AG04450 (cell line): Measurements from ENCODE around the gene SIDT1. TPM values are rescaled to one million over a fixed set of nuclear protein-coding genes. Genes with fewer than 3 reads are reported as not detected.

Source experiments
- CTCF ChIA-PET: fragments of 300-600, 350-600 bp; formaldehyde crosslinking; extraction: SDS; loops from one replicate; lab custom pipeline; 2022; ENCODE audit warnings: antibody characterized with exemption, inconsistent platforms; lab: Charles Lee
- POLR2A ChIA-PET: fragments of 350-600 bp; formaldehyde crosslinking; extraction: SDS; loops from one replicate; lab custom pipeline; 2021; ENCODE audit warnings: antibody characterized with exemption, inconsistent platforms; lab: Yijun Ruan, JAX
- DNase-seq: peaks from one replicate; pipeline ENCODE4 v3.0.0-alpha.2; 2011; ENCODE audit warnings: low read depth, low spot score
- H3K27ac ChIP-seq: one replicate; pipeline ENCODE4 v1.5.1; 2012; ENCODE audit warnings: low read depth, low read length, control low read depth
- H3K27me3 ChIP-seq: one replicate; pipeline ENCODE4 v1.6.0; 2012; ENCODE audit warnings: low read length; ENCODE audit not compliant: control insufficient read depth, insufficient read depth
- H3K4me3 ChIP-seq: 2 replicates; pipeline ENCODE4 v1.5.1; 2011; ENCODE audit warnings: mild to moderate bottlenecking, low read depth, low read length, control low read depth
- H3K9me3 ChIP-seq: 2 replicates; pipeline ENCODE4 v1.5.1; 2012; ENCODE audit warnings: low read length; ENCODE audit not compliant: control insufficient read depth, insufficient read depth
- polyA plus RNA-seq: library from polyadenylated mRNA; depleted of rRNA; stranded (reverse); fragments of >200 nt; gene quantifications from 2 replicates; pipeline ENCODE4 v1.2.3, GENCODE V29; 2011
- TF ChIP-seq, protein P1 (sequence below): IDR thresholded peaks from 2 replicates; pipeline ENCODE4 v1.5.1; 2011; ENCODE audit warnings: low read depth, low read length, control low read depth, inconsistent platforms

SIDT1 gene
- polyA plus RNA-seq, 1 experiment = not detected

DNA sequence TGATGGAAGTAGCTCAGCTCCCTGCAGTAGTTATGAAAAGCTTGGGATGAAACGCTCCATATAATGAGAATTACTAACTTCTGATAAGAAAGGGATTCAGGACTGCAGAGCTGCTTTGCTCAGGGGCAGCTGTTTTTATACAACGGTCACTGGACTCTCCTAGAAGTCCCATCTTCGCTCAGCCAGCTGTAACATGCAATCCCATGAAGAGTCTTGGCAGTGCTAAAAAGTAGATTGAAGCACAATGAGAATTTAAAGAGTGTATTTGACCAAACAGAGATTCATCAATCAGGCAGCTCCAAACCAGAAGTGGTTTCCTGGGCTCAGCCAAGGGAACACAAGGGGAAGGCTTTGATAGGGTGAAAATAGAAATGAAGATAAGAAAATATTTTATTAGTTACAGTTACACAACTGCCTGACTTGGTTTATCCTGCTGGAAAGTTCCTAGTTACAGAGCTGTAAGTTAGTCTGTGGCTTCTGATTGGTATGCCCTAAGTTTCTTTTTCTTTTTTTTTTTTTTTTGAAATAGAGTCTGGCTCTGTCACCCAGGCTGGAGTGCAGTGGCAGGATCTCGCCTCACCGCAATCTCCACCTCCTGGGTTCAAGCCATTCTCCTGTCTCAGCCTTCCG is 24.1 kb downstream of the SIDT1 start:
- CTCF ChIA-PET = no interaction called here
- POLR2A ChIA-PET = no interaction called here
- Histone ChIP-seq H3K27ac (no peak overlapping the region), H3K4me3 (no peak overlapping the region), H3K9me3 (no peaks in the 10 kb centered on the region), H3K27me3 (peaks cover 3% of the 10 kb centered on the region)
- TF ChIP-seq, protein P1, sequence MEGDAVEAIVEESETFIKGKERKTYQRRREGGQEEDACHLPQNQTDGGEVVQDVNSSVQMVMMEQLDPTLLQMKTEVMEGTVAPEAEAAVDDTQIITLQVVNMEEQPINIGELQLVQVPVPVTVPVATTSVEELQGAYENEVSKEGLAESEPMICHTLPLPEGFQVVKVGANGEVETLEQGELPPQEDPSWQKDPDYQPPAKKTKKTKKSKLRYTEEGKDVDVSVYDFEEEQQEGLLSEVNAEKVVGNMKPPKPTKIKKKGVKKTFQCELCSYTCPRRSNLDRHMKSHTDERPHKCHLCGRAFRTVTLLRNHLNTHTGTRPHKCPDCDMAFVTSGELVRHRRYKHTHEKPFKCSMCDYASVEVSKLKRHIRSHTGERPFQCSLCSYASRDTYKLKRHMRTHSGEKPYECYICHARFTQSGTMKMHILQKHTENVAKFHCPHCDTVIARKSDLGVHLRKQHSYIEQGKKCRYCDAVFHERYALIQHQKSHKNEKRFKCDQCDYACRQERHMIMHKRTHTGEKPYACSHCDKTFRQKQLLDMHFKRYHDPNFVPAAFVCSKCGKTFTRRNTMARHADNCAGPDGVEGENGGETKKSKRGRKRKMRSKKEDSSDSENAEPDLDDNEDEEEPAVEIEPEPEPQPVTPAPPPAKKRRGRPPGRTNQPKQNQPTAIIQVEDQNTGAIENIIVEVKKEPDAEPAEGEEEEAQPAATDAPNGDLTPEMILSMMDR = no peak
- no peak for DNase-seq

DNA sequence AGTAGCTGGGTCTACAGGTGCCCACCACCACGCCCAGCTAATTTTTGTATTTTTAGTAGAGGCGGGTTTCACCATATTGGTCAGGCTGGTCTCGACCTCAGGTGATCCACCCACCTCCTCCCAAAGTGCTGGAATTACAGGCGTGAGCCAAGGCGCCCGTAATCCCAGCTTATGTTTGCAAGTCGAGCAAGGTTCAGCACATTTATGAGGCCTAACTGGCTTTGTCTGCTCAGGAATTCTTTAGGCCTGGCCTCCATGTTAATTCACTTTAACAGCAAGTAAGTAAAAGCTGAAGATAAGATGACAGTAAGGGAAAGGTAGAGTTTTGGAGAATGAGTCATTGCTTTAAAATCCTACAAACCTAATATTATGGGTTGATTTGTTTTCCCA is 24.6 kb downstream of the SIDT1 start:
- ChIA-PET CTCF (no interaction called here), POLR2A (no interaction called here)
- TF ChIP-seq, protein P1 = no peak
- H3K4me3 ChIP-seq = no peak overlapping the region
- no peaks in the 10 kb centered on the region for H3K9me3 ChIP-seq
- H3K27me3 ChIP-seq = peaks cover 3% of the 10 kb centered on the region
- DNase-seq = no peak
- H3K27ac ChIP-seq = no peak overlapping the region

DNA sequence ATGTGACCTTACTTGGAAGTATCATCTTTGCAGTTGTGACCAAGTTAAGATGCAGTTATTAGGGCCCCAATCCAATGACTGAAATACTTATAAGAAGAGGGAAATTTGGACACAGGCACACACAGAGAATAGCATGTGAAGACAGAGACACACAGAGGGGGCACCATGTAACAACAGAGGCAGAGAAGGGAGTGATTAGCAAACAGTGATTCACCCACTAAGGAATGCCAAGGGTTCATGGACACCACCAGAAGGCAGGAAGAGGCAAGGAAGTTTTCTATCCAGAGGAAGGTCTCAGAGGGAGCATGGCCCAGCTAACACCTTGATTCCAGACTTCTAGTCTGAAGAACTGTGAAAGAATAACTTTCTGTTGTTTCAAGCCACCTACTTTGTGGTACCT is 25.0 kb downstream of the SIDT1 start:
- DNase-seq = no peak
- Histone ChIP-seq H3K4me3 (no peak overlapping the region), H3K9me3 (no peaks in the 10 kb centered on the region), H3K27ac (no peak overlapping the region), H3K27me3 (peaks cover 3% of the 10 kb centered on the region)
- CTCF ChIA-PET = no interaction called here
- POLR2A ChIA-PET = no interaction called here
- TF ChIP-seq, protein P1 = no peak

DNA sequence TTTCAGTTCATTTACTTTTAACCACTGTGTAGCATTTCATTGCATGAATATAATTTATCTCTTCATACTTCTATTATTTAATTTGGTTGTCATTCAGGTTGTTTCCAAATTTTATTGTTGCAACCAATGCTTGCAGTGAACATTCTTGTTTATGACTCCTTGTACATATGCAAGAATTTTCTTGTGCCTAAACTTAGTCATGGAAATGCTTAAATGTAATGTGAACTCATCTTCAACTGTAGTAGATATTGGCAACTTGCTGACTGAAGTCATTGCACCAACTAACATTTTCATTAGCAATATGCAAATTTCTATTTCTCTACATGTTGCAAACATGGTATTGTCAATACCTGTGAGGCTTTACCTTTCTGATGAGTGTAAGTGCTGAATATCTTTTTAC is 26.7 kb downstream of the SIDT1 start:
- H3K4me3 ChIP-seq = no peak overlapping the region
- CTCF ChIA-PET = no interaction called here
- no peak for DNase-seq
- no peak overlapping the region for H3K27ac ChIP-seq
- H3K27me3 ChIP-seq = peaks cover 2% of the 10 kb centered on the region
- POLR2A ChIA-PET = no interaction called here
- TF ChIP-seq, protein P1 = no peak
- H3K9me3 ChIP-seq = no peaks in the 10 kb centered on the region

DNA sequence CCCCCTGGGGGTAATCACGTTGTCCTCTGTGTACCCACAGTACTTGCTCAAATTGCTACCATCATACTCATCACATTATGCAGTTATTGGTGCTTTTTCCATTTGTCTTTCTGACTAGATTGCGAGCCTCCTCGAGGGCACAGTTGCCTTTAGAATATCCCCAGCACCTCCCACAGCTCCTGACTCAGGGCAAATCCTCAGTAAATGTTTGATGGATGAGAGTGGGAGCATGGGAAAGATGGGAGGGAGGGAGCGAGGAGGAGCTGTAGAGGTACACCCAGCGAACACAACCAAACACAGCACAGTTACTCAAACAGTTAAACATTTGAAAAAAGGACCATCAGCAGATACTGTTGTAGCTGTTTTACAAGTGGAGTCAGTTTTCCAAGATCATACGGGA is 27.9 kb downstream of the SIDT1 start:
- CTCF ChIA-PET = interaction anchor here (3.0 kb wide), 1 partner anchor 17 kb away, joined by 11 read pairs; no protein-coding TSS in a partner anchor
- POLR2A ChIA-PET = no interaction called here
- no peak overlapping the region for H3K4me3 ChIP-seq
- H3K9me3 ChIP-seq = no peaks in the 10 kb centered on the region
- H3K27me3 ChIP-seq = peaks cover 2% of the 10 kb centered on the region
- no peak for DNase-seq
- no peak overlapping the region for H3K27ac ChIP-seq
- TF ChIP-seq, protein P1 = no peak
